AG09309 (cell line): ENCODE measurements around the gene CCDC88B.

Experiments
- DNase-seq: peaks from one replicate; pipeline ENCODE4 v3.0.0-alpha.2; 2010; ENCODE audit warnings: low read depth
- H3K4me3 ChIP-seq: 2 replicates; pipeline ENCODE4 v1.5.1; 2011; ENCODE audit warnings: mild to moderate bottlenecking, low read depth, low read length, moderate library complexity; ENCODE audit not compliant: control insufficient read depth
- CTCF ChIP-seq: IDR thresholded peaks from 2 replicates; pipeline ENCODE4 v1.5.1; 2011; ENCODE audit warnings: mild to moderate bottlenecking, low read depth, low read length, inconsistent platforms; ENCODE audit not compliant: insufficient read depth, control insufficient read depth; ENCODE audit errors: missing control alignments

CCDC88B gene

GRCh38 chr11:64353715-64354506, 13.9 kb downstream of the CCDC88B start:
- no peak for DNase-seq
- TF ChIP-seq CTCF, result no peak
- no peak overlapping the region for H3K4me3 ChIP-seq

GRCh38 chr11:64355078-64355940, 15.3 kb downstream of the CCDC88B start:
- no peak overlapping the region for H3K4me3 ChIP-seq
- TF ChIP-seq CTCF, result peak; percentile 90

GRCh38 chr11:64356498-64357411, 16.8 kb downstream of the CCDC88B start:
- no peak overlapping the region for H3K4me3 ChIP-seq
- DNase-seq, result no peak
- peak; percentile 41 for TF ChIP-seq CTCF

More at GRCh38 chr11:64355078-64355940, 15.3 kb downstream of the CCDC88B start:
- no peak for DNase-seq

GRCh38 chr11:64357446-64357845, 17.4 kb downstream of the CCDC88B start:
- no peak for TF ChIP-seq CTCF
- H3K4me3 ChIP-seq, result no peak overlapping the region
- no peak for DNase-seq

GRCh38 chr11:64357904-64358535, 18.0 kb downstream of the CCDC88B start:
- peak overlapping the region; percentile 49; the same call in 1 of the 2 replicates for H3K4me3 ChIP-seq
- DNase-seq, result no peak
- TF ChIP-seq CTCF, result no peak
